ENCODE data around the gene TMEM259. TPM values are rescaled to one million over a fixed set of nuclear protein-coding genes. Genes with fewer than 3 reads are reported as not detected.

The TMEM259 gene
- total RNA-seq, 1 experiment from 2014 or later = 202 TPM

DNA sequence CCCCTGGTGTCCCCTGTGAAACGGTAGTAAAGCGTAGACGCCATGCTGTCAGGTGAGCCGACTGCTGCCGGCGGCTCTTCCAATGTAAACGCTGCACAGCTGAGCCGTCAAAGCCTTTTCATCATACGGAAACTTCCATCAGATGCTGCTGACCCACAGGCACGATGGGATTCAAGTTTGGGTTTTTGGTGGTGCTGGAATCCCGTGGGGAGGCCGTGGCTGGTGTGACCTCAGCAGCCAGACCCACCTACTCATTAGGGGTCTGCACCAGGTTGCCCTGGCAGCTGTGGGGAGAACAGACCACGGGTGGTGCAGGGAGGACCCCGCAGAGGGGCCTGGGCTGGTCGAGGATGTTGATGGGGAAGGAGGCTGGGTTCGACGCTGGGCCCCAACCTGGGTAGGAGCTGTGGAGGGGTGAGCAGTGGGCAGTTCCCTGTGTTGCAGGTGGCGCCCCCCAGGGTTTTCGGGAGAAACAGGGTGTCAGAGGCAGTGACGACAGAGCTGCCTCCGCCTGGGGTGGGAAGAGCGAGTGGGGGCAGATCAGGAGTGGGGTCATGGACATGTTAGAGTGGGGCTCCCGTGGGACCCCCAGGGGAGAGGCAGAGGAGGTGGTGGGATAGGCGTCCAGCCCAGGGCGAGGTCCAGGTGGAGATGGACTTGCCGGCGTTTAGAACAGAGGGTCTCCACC, 14.1 kb downstream of the TMEM259 start:
- ATAC-seq = no peak
- no peak for TF ChIP-seq POLR2AphosphoS5 (IDR thresholded peaks at IDR 0.05; ENCODE audit: low read depth, low read length)
- TF ChIP-seq, protein P1, sequence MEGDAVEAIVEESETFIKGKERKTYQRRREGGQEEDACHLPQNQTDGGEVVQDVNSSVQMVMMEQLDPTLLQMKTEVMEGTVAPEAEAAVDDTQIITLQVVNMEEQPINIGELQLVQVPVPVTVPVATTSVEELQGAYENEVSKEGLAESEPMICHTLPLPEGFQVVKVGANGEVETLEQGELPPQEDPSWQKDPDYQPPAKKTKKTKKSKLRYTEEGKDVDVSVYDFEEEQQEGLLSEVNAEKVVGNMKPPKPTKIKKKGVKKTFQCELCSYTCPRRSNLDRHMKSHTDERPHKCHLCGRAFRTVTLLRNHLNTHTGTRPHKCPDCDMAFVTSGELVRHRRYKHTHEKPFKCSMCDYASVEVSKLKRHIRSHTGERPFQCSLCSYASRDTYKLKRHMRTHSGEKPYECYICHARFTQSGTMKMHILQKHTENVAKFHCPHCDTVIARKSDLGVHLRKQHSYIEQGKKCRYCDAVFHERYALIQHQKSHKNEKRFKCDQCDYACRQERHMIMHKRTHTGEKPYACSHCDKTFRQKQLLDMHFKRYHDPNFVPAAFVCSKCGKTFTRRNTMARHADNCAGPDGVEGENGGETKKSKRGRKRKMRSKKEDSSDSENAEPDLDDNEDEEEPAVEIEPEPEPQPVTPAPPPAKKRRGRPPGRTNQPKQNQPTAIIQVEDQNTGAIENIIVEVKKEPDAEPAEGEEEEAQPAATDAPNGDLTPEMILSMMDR (IDR thresholded peaks at IDR 0.05 in 2 of 3, conservative IDR thresholded peaks at IDR 0.05 in 1 of 3; ENCODE audit: borderline replicate concordance in 1 of 3, insufficient read depth in 1 of 3, low read depth in 2 of 3, low read length in 2 of 3) = 0 out of 6 replicates have a peak, but pooled peaks of 1 of the 3 experiments have one; percentile 7

DNA sequence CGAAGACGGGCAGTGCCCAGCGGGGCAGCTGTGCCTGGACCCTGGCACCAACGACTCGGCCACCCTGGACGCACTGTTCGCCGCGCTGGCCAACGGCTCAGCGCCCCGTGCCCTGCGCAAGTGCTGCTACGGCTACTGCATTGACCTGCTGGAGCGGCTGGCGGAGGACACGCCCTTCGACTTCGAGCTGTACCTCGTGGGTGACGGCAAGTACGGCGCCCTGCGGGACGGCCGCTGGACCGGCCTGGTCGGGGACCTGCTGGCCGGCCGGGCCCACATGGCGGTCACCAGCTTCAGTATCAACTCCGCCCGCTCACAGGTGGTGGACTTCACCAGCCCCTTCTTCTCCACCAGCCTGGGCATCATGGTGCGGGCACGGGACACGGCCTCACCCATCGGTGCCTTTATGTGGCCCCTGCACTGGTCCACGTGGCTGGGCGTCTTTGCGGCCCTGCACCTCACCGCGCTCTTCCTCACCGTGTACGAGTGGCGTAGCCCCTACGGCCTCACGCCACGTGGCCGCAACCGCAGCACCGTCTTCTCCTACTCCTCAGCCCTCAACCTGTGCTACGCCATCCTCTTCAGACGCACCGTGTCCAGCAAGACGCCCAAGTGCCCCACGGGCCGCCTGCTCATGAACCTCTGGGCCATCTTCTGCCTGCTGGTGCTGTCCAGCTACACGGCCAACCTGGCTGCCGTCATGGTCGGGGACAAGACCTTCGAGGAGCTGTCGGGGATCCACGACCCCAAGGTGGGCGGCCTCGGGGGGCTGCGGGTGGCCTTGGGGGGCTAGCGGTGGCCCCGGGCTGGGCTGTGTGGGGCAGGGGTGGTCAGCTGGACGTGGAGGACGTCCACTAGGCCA, 15.9 kb downstream of the TMEM259 start:
- intact Hi-C loops (cut with micrococcal nuclease) = no loop called here
- ChIA-PET CTCF (no interaction called here), POLR2A (no interaction called here)
- TF ChIP-seq, protein P2, sequence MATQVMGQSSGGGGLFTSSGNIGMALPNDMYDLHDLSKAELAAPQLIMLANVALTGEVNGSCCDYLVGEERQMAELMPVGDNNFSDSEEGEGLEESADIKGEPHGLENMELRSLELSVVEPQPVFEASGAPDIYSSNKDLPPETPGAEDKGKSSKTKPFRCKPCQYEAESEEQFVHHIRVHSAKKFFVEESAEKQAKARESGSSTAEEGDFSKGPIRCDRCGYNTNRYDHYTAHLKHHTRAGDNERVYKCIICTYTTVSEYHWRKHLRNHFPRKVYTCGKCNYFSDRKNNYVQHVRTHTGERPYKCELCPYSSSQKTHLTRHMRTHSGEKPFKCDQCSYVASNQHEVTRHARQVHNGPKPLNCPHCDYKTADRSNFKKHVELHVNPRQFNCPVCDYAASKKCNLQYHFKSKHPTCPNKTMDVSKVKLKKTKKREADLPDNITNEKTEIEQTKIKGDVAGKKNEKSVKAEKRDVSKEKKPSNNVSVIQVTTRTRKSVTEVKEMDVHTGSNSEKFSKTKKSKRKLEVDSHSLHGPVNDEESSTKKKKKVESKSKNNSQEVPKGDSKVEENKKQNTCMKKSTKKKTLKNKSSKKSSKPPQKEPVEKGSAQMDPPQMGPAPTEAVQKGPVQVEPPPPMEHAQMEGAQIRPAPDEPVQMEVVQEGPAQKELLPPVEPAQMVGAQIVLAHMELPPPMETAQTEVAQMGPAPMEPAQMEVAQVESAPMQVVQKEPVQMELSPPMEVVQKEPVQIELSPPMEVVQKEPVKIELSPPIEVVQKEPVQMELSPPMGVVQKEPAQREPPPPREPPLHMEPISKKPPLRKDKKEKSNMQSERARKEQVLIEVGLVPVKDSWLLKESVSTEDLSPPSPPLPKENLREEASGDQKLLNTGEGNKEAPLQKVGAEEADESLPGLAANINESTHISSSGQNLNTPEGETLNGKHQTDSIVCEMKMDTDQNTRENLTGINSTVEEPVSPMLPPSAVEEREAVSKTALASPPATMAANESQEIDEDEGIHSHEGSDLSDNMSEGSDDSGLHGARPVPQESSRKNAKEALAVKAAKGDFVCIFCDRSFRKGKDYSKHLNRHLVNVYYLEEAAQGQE (IDR thresholded peaks at IDR 0.05; ENCODE audit: low read depth) = no peak
- no peak for TF ChIP-seq SIN3A (IDR thresholded peaks at IDR 0.05; ENCODE audit: low read depth)
- TF ChIP-seq, protein P3, sequence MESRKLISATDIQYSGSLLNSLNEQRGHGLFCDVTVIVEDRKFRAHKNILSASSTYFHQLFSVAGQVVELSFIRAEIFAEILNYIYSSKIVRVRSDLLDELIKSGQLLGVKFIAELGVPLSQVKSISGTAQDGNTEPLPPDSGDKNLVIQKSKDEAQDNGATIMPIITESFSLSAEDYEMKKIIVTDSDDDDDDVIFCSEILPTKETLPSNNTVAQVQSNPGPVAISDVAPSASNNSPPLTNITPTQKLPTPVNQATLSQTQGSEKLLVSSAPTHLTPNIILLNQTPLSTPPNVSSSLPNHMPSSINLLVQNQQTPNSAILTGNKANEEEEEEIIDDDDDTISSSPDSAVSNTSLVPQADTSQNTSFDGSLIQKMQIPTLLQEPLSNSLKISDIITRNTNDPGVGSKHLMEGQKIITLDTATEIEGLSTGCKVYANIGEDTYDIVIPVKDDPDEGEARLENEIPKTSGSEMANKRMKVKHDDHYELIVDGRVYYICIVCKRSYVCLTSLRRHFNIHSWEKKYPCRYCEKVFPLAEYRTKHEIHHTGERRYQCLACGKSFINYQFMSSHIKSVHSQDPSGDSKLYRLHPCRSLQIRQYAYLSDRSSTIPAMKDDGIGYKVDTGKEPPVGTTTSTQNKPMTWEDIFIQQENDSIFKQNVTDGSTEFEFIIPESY (IDR thresholded peaks at IDR 0.05; ENCODE audit: extremely low read depth, insufficient replicate concordance, low read length) = no peak
- TF ChIP-seq JUND (IDR thresholded peaks at IDR 0.05) = no peak
- TF ChIP-seq ZNF274 (IDR thresholded peaks at IDR 0.05; ENCODE audit: low read depth, low read length) = no peak
- no peak for TF ChIP-seq SRF (IDR thresholded peaks at IDR 0.05; ENCODE audit: low read depth)
- no peak for TF ChIP-seq SP1 (IDR thresholded peaks at IDR 0.05; ENCODE audit: low read depth)

More for the DNA sequence above, 14.1 kb downstream of the TMEM259 start:
- BruUV-seq (replicated peaks) = no TSS peak
- H3K27me3 ChIP-seq (ENCODE audit: insufficient read depth, low read length) = no peaks in the 10 kb centered on the region
- H3K4me3 ChIP-seq (replicated peaks in 1 of 2; ENCODE audit: low read depth in 1 of 2, low read length in 2 of 2) = no peak overlapping the region
- ChIA-PET CTCF (no interaction called here), RAD21 (ENCODE audit: low non-redundant PET in 1 of 2, low total read pairs in 2 of 2, uncharacterized antibody in 2 of 2, unreplicated experiment in 2 of 2) (no interaction called here), POLR2A (no interaction called here)
- H3K9ac ChIP-seq (ENCODE audit: low read length) = no peak overlapping the region
- no peaks in the 10 kb centered on the region; a peak in 2 of 4 replicates for H3K36me3 ChIP-seq (ENCODE audit: control insufficient read depth in 1 of 2, insufficient read depth in 2 of 2, low read length in 2 of 2)
- intact Hi-C loops (cut with micrococcal nuclease) = no loop called here
- no peaks in the 10 kb centered on the region for H3K9me2 ChIP-seq (ENCODE audit: insufficient read depth)
- no peak overlapping the region for H2AFZ ChIP-seq (ENCODE audit: low read depth, low read length, poor library complexity, severe bottlenecking)
- H3K4me2 ChIP-seq (ENCODE audit: low read length) = no peak overlapping the region
- H3K27ac ChIP-seq (ENCODE audit: low read depth, low read length) = no peak overlapping the region
- H3K9me3 ChIP-seq (ENCODE audit: control insufficient read depth in 1 of 2, insufficient read depth in 1 of 2, low read depth in 1 of 2, low read length in 2 of 2) = no peaks in the 10 kb centered on the region
- H3K79me2 ChIP-seq (ENCODE audit: insufficient read depth, low read length) = no peaks in the 10 kb centered on the region
- no peaks in the 10 kb centered on the region for H4K20me1 ChIP-seq (ENCODE audit: insufficient read depth)
- no peak for DNase-seq (ENCODE audit: low read depth, low spot score)
- H3K4me1 ChIP-seq (ENCODE audit: control insufficient read depth in 1 of 2, insufficient read depth in 2 of 2, low read length in 2 of 2) = peaks cover under 1% of the 10 kb centered on the region in 2 experiments; a peak in 2 of 4 replicates

More for the DNA sequence above, 15.9 kb downstream of the TMEM259 start:
- Histone ChIP-seq H3K79me2 (ENCODE audit: insufficient read depth, low read length) (no peaks in the 10 kb centered on the region), H4K20me1 (ENCODE audit: insufficient read depth) (no peaks in the 10 kb centered on the region), H3K9me3 (ENCODE audit: control insufficient read depth in 1 of 2, insufficient read depth in 1 of 2, low read depth in 1 of 2, low read length in 2 of 2) (no peaks in the 10 kb centered on the region), H3K4me3 (replicated peaks in 1 of 2; ENCODE audit: low read depth in 1 of 2, low read length in 2 of 2) (no peak overlapping the region), H3K4me1 (ENCODE audit: control insufficient read depth in 1 of 2, insufficient read depth in 2 of 2, low read length in 2 of 2) (peaks cover 3 to 10% of the 10 kb centered on the region in 2 experiments; a peak in 2 of 4 replicates), H3K9me2 (ENCODE audit: insufficient read depth) (no peaks in the 10 kb centered on the region), H3K27ac (ENCODE audit: low read depth, low read length) (no peak overlapping the region), H3K9ac (ENCODE audit: low read length) (no peak overlapping the region), H3K4me2 (ENCODE audit: low read length) (no peak overlapping the region), H3K36me3 (ENCODE audit: control insufficient read depth in 1 of 2, insufficient read depth in 2 of 2, low read length in 2 of 2) (no peaks in the 10 kb centered on the region), H3K27me3 (ENCODE audit: insufficient read depth, low read length) (no peaks in the 10 kb centered on the region), H2AFZ (ENCODE audit: low read depth, low read length, poor library complexity, severe bottlenecking) (no peak overlapping the region)
- DNase-seq (ENCODE audit: low read depth, low spot score) (no peak), ATAC-seq (no peak)
- no TSS peak for BruUV-seq (replicated peaks)
- RAD21 ChIA-PET (ENCODE audit: low non-redundant PET in 1 of 2, low total read pairs in 2 of 2, uncharacterized antibody in 2 of 2, unreplicated experiment in 2 of 2) = no interaction called here

Data from HCT116 (cell line).